GM21529 (cell line): ENCODE data around the gene SPATA7.

Experiments used
- ATAC-seq: cut with Tn5 transposase; IDR thresholded peaks from one replicate; pipeline ENCODE4 v1.9.1; 2021; ENCODE audit not compliant: unreplicated experiment

Gene SPATA7

GRCh38 chr14:88417594-88417993, 32.1 kb downstream of the SPATA7 start:
- ATAC-seq, result no peak

- ATAC-seq, result no peak
These were observed 34.7 kb downstream of the SPATA7 start for GRCh38 chr14:88420187-88420586.

- no peak for ATAC-seq
These were observed 35.8 kb downstream of the SPATA7 start for GRCh38 chr14:88421286-88421685.

GRCh38 chr14:88422047-88422446, 36.6 kb downstream of the SPATA7 start:
- no peak for ATAC-seq

GRCh38 chr14:88422919-88423650, 37.6 kb downstream of the SPATA7 start:
- ATAC-seq, result no peak

GRCh38 chr14:88424573-88424972, 39.1 kb downstream of the SPATA7 start:
- no peak for ATAC-seq

GRCh38 chr14:88426271-88426670, 40.8 kb downstream of the SPATA7 start:
- ATAC-seq, result no peak

GRCh38 chr14:88430976-88431375, 45.5 kb downstream of the SPATA7 start:
- no peak for ATAC-seq

GRCh38 chr14:88437658-88438057, 52.2 kb downstream of the SPATA7 start:
- ATAC-seq, result no peak

GRCh38 chr14:88439088-88439487, 53.6 kb downstream of the SPATA7 start:
- ATAC-seq, result no peak

- ATAC-seq, result no peak
These were observed 66.8 kb downstream of the SPATA7 start for GRCh38 chr14:88452231-88452630.

GRCh38 chr14:88454886-88455285, 69.4 kb downstream of the SPATA7 start:
- no peak for ATAC-seq

- no peak for ATAC-seq
These were observed 77.9 kb downstream of the SPATA7 start for GRCh38 chr14:88463318-88463717.

- ATAC-seq, result no peak
These were observed 82.9 kb downstream of the SPATA7 start for GRCh38 chr14:88468406-88468805.

GRCh38 chr14:88470542-88471440, 85.3 kb downstream of the SPATA7 start:
- ATAC-seq, result no peak

GRCh38 chr14:88473791-88474190, 88.3 kb downstream of the SPATA7 start:
- ATAC-seq, result no peak

GRCh38 chr14:88476214-88476774, 90.8 kb downstream of the SPATA7 start:
- ATAC-seq, result no peak

- ATAC-seq, result no peak
These were observed 91.4 kb downstream of the SPATA7 start for GRCh38 chr14:88476825-88477224.

- ATAC-seq, result no peak
These were observed 92.2 kb downstream of the SPATA7 start for GRCh38 chr14:88477513-88478250.

- no peak for ATAC-seq
These were observed 93.5 kb downstream of the SPATA7 start for GRCh38 chr14:88478931-88479330.

GRCh38 chr14:88479574-88479987, 94.1 kb downstream of the SPATA7 start:
- no peak for ATAC-seq
